HepG2 (cell line): ENCODE results near the gene MYBPC3.

ENCODE experiments used
- ARNT ChIP-seq: fragments of 450-650 bp; IDR thresholded peaks from 2 replicates; pipeline ENCODE4 v1.6.1; 2017
- BRCA1 ChIP-seq: sonication (generic); formaldehyde crosslinking; IDR thresholded peaks from 2 replicates; pipeline ENCODE4 v1.4.0; 2020; ENCODE audit warnings: missing genetic modification reagents
- MYC ChIP-seq: sonication (generic); formaldehyde crosslinking; IDR thresholded peaks from 2 replicates; pipeline ENCODE4 v1.9.0; 2021; ENCODE audit warnings: missing genetic modification reagents, borderline replicate concordance
- PCBP2 ChIP-seq: fragments of 200-400 bp; formaldehyde crosslinking; optimal IDR thresholded peaks from 2 replicates; pipeline ENCODE3; 2018; ENCODE audit warnings: low read length, low read depth; ENCODE audit not compliant: poor library complexity, severe bottlenecking
- U2AF2 ChIP-seq: fragments of 200-400 bp; formaldehyde crosslinking; IDR thresholded peaks from 2 replicates; pipeline ENCODE4 v1.6.1; 2017; ENCODE audit warnings: low read depth, mild to moderate bottlenecking, low read length
- TF ChIP-seq, protein P1 (sequence below): sonication (generic); formaldehyde crosslinking; IDR thresholded peaks from 2 replicates; pipeline ENCODE4 v1.5.0; 2020; ENCODE audit warnings: mild to moderate bottlenecking, missing genetic modification reagents, moderate library complexity

DNA sequence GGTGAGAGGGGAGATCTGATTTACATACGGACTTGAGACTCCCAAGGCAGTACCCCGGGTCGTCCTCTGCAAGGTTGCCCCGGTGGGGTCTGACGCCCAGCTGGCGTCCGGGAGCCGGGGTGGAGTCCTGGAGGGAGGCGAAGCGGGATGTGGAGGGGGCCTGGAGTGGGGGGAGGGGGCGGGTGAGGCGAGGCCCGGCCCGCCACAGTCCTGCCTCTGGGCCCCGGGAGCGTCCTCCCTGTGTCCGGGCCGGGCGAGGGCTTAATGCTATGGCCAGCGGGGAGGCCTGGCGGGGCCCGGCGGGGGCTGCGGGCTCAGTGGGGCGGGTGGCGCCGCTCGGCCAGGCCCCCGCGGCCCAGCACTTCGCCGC, 2.4 kb upstream of the MYBPC3 start:
- TF ChIP-seq, protein P1, sequence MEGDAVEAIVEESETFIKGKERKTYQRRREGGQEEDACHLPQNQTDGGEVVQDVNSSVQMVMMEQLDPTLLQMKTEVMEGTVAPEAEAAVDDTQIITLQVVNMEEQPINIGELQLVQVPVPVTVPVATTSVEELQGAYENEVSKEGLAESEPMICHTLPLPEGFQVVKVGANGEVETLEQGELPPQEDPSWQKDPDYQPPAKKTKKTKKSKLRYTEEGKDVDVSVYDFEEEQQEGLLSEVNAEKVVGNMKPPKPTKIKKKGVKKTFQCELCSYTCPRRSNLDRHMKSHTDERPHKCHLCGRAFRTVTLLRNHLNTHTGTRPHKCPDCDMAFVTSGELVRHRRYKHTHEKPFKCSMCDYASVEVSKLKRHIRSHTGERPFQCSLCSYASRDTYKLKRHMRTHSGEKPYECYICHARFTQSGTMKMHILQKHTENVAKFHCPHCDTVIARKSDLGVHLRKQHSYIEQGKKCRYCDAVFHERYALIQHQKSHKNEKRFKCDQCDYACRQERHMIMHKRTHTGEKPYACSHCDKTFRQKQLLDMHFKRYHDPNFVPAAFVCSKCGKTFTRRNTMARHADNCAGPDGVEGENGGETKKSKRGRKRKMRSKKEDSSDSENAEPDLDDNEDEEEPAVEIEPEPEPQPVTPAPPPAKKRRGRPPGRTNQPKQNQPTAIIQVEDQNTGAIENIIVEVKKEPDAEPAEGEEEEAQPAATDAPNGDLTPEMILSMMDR (CRISPR knock-in tag) = no peak
- TF ChIP-seq ARNT = no peak
- no peak for TF ChIP-seq MYC (CRISPR knock-in tag)
- no peak for TF ChIP-seq PCBP2
- TF ChIP-seq BRCA1 (CRISPR knock-in tag) = no peak
- no peak for TF ChIP-seq U2AF2
